ENCODE data around the gene RHAG. TPM values are rescaled to one million over a fixed set of nuclear protein-coding genes. Genes with fewer than 3 reads are reported as not detected.

Gene RHAG
- not detected in 2 replicates for total RNA-seq

DNA sequence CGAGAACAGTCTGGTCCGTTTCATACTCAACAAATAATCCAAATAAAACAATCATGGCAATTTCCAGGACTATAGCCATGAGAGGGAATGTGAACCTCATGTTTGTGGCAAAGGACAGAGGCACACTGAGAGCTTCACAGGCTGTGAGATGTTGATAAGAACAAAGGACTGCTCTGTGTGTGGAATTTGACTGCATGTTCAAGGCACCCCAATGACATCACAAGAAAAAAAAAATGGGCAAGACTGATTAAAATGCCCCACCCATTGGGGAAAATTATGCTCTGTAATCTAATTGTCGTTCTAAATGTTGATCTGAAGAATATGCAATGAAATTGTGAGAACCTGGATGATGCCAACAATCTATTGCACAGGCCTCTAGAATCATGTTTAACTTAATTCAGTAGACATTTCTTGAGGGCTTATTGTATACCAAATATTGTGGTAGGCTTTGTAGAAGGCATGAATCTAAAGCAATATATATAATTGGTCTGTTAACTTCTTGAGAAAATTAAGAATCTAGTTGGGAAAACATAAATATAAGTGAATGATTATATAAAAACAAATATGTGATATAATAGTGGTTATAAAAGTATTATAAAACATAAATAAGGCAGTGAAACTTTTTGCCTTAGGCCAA lies at the start of gene RHAG:
TSS of gene RHAG (minus strand) at position 127 of the 637 bp plus-strand sequence. CDS start at position 100, 27 bp downstream.

Other genes with a start within 250 kb of the RHAG start
- 7.9 and 8.6 TPM in 2 replicates for gene MMUT, start 173.6 kb downstream of the RHAG start, total RNA-seq
- gene CENPQ, start 173.5 kb downstream of the RHAG start, total RNA-seq, result 5.5 and 11.6 TPM in 2 replicates
- not detected in 2 replicates for gene GLYATL3, start 136.9 kb downstream of the RHAG start, total RNA-seq
- gene C6orf141, start 86.2 kb downstream of the RHAG start, total RNA-seq, result 1.6 and 2.0 TPM in 2 replicates
- not detected in 2 replicates for gene CRISP2, start 76.7 kb upstream of the RHAG start, total RNA-seq
- gene CRISP3, start 107.5 kb upstream of the RHAG start, total RNA-seq, result not detected in 2 replicates
- not detected in 2 replicates for gene PGK2, start 150.4 kb upstream of the RHAG start, total RNA-seq
- gene CRISP1, start 229.7 kb upstream of the RHAG start, total RNA-seq, result not detected in 2 replicates